HepG2 (cell line): Measurements from ENCODE around the gene RECQL5. TPM values are rescaled to one million over a fixed set of nuclear protein-coding genes. Genes with fewer than 3 reads are reported as not detected.

Experiments
- ATAC-seq: fragments of 200-7000 bp; cut with Tn5 transposase; 3 replicates; pipeline ENCODE4 v1.9.1; 2020; ENCODE audit warnings: mild to moderate bottlenecking, moderate library complexity
- BruUV-seq: library from RNA; stranded (reverse); fragments of 400-500 nt; replicated peaks from 2 replicates; lab custom pipeline; 2021; lab: Mats Ljungman, UMichigan
- CTCF ChIA-PET: fragments of 300-600 bp; formaldehyde crosslinking; extraction: SDS; loops from one replicate; lab custom pipeline; 2021; ENCODE audit warnings: low total read pairs, inconsistent platforms, low intra/inter-chr PET ratio; lab: Yijun Ruan, JAX
- POLR2A ChIA-PET: fragments of 350-600 bp; sonication (Branson Sonifier 250); formaldehyde crosslinking; loops from one replicate; lab custom pipeline; 2020; ENCODE audit warnings: antibody characterized with exemption, inconsistent platforms; lab: Yijun Ruan, JAX
- DNase-seq: peaks from one replicate; pipeline ENCODE4 v3.0.0-alpha.2; 2015; ENCODE audit warnings: low spot score
- FAIRE-seq: peaks from 3 replicates; lab custom pipeline; 2011; peaks lifted over from hg19 to GRCh38; lab: Jason Lieb, UNC
- H2AFZ ChIP-seq: one replicate; pipeline ENCODE4 v1.6.1; 2011; ENCODE audit warnings: low read length, inconsistent platforms
- H3K27ac ChIP-seq: fragments of 300-600 bp; 3 replicates; pipeline ENCODE4 v1.8.0; 2011; ENCODE audit warnings: mixed run types, mild to moderate bottlenecking, mixed read lengths, low read length, inconsistent platforms; ENCODE audit not compliant: insufficient read depth; ENCODE audit errors: extremely low read length
- H3K27me3 ChIP-seq, 2 experiments: fragments of 200-600 bp in 1 of 2; 2 replicates in 1 of 2; 3 replicates in 1 of 2; pipeline versions ENCODE4 v1.6.0 to v1.8.0; 2011; ENCODE audit warnings: low read length in 2 of 2, mild to moderate bottlenecking in 2 of 2, moderate library complexity in 2 of 2, inconsistent platforms in 1 of 2; ENCODE audit not compliant: insufficient read depth in 2 of 2, control insufficient read depth in 1 of 2
- H3K36me3 ChIP-seq, 2 experiments: fragments of 200-600 bp in 1 of 2; replicated peaks in 1 of 2; 2 replicates in 1 of 2; 3 replicates in 1 of 2; pipeline versions ENCODE4 v1.5.1 to v1.8.0; 2011; ENCODE audit warnings: low read length in 2 of 2, inconsistent platforms in 1 of 2; ENCODE audit not compliant: insufficient read depth in 2 of 2, control insufficient read depth in 1 of 2
- H3K4me1 ChIP-seq: 2 replicates; pipeline ENCODE4 v1.5.1; 2012; ENCODE audit warnings: low read length, inconsistent platforms; ENCODE audit not compliant: insufficient read depth
- H3K4me2 ChIP-seq: 2 replicates; pipeline ENCODE4 v1.6.0; 2011; ENCODE audit warnings: low read depth, low read length, inconsistent platforms
- H3K4me3 ChIP-seq, 3 experiments: fragments of 200-600 bp in 1 of 3; sonication (generic), shearing (Covaris generic) in 1 of 3; replicated peaks in 1 of 3; 2 replicates each; pipeline ENCODE4 v1.5.1; 2011 to 2016; ENCODE audit warnings: low read length in 3 of 3, inconsistent platforms in 2 of 3, low read depth in 2 of 3, mild to moderate bottlenecking in 2 of 3, control low read depth in 1 of 3, mixed read lengths in 1 of 3; ENCODE audit not compliant: insufficient read depth in 1 of 3
- H3K79me2 ChIP-seq: one replicate; pipeline ENCODE4 v1.6.1; 2011; ENCODE audit warnings: low read length, inconsistent platforms; ENCODE audit not compliant: insufficient read depth
- H3K9ac ChIP-seq: 2 replicates; pipeline ENCODE4 v1.6.0; 2011; ENCODE audit warnings: mild to moderate bottlenecking, low read depth, low read length, inconsistent platforms; ENCODE audit not compliant: insufficient read depth
- H3K9me3 ChIP-seq: 2 replicates; pipeline ENCODE4 v1.5.1; 2012; ENCODE audit warnings: mild to moderate bottlenecking, low read length
- H4K20me1 ChIP-seq: 2 replicates; pipeline ENCODE4 v1.6.0; 2011; ENCODE audit warnings: inconsistent platforms, mild to moderate bottlenecking, low read length, moderate library complexity; ENCODE audit not compliant: insufficient read depth
- AGO2 ChIP-seq: fragments of 200-400 bp; formaldehyde crosslinking; optimal IDR thresholded peaks from 2 replicates; pipeline ENCODE3; 2017; ENCODE audit warnings: mild to moderate bottlenecking, low read depth, low read length, moderate library complexity
- CBFB ChIP-seq: sonication (generic); formaldehyde crosslinking; IDR thresholded peaks from 2 replicates; pipeline ENCODE4 v1.4.0; 2020; ENCODE audit warnings: missing genetic modification reagents
- SYNCRIP ChIP-seq: fragments of 200-400 bp; formaldehyde crosslinking; IDR thresholded peaks from 2 replicates; pipeline ENCODE4 v1.6.1; 2018; ENCODE audit warnings: mild to moderate bottlenecking, low read depth, low read length; ENCODE audit not compliant: insufficient read depth
- ZNF263 ChIP-seq: sonication (generic); formaldehyde crosslinking; IDR thresholded peaks from 2 replicates; pipeline ENCODE4 v1.4.0; 2020; ENCODE audit warnings: missing genetic modification reagents
- ZNF7 ChIP-seq: IDR thresholded peaks from 2 replicates; pipeline ENCODE4 v1.6.1; 2016; ENCODE audit warnings: missing biosample characterization, missing genetic modification reagents
- WGBS: methylation state at CpG from one replicate; pipeline ENCODE4 v1.1.6; 2017; ENCODE audit warnings: low lambda C conversion rate; 5-methylcytosine and 5-hydroxymethylcytosine counted together
- in situ Hi-C: cut with HindIII; loops from 2 replicates; pipeline ENCODE4 v1.10.0; 2017; ENCODE audit warnings: low pct_unique_long_range_greater_than_20kb; ENCODE audit not compliant: extremely low pct_ligation_motif_present
- intact Hi-C: fragments of 100-400 bp; cut with micrococcal nuclease; formaldehyde crosslinking; loops from one replicate; pipeline ENCODE4 v1.10.0; 2022; ENCODE audit not compliant: unreplicated experiment
- polyA plus RNA-seq, 8 experiments: library from polyadenylated mRNA; depleted of rRNA in 3 of 8; stranded (reverse) in 7 of 8; unstranded in 1 of 8; fragments of >200 nt; fragmentation: Illumina TruSeq in 4 of 8; extraction: Trizol in 4 of 8; gene quantifications; 2 replicates each; pipeline versions ENCODE4 v1.2.1 to v1.2.3, GENCODE V29; 2011 to 2016; ENCODE audit warnings: low read depth in 4 of 8, missing spikeins in 1 of 8, mixed read lengths in 1 of 8; ENCODE audit not compliant: insufficient read depth in 1 of 8
- total RNA-seq, 5 experiments: library from RNA; depleted of rRNA; stranded (reverse); fragments of >200 nt; fragmentation: Illumina TruSeq; extraction: Trizol; gene quantifications; 2 replicates each; pipeline ENCODE4 v1.2.3, GENCODE V29; 2016; ENCODE audit warnings: low read depth in 1 of 5

The RECQL5 gene
- total and polyA plus RNA-seq, 2 of the 13 experiments (the other 11 are each of a cell fraction or from before 2014, with no cell fraction given) = 27.7 to 32.0 TPM

DNA sequence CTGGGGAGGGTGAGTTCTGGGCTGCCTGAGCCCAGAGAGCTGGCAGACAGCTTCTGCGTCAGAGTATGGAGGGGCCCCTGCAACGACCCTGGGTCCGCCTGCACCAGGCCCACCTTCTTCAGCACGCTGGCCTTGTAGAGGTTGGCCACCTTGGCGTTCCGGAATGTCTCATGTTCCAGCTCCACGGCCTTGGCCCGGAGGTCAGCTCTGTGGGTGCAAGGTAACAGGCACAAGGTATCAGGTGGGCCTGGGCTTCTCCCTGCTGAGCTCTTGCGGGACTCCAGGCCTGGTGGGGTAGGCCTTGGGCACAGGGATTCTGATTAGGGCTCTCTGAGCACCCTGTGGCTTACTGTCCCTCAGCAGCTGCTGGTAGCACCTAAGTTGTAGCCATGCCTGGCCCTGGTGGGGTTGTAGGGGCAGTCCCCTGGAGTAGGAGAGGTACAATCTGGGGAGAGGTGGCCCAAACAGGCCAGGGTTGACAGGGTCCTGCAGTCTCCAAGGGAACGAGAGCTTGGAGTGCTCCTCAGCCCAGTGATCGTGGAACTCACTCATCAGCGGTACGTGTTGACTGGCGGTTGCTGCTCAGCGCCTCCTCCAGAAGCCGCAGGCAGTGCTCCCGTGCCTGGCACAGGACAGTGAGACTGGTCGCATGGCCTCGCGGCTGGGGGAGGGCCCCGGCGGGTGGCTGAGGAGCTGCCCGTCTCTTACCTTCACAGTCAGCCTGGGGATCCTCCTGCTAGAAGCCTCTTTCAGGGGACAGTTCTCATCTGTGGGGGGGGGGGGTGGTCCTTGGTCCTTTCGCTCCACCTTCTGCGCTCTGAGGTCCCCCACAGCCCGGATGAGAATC is 36.7 kb downstream of the RECQL5 start:
- BruUV-seq = no TSS peak
- in situ Hi-C loops (no loop called here), intact Hi-C loops (no loop called here)
- peaks cover 19 to 24% of the 10 kb centered on the region in 2 experiments; a peak in 4 of 5 replicates for H3K36me3 ChIP-seq
- POLR2A ChIA-PET = interaction anchor here (0.6 to 0.9 kb wide), 3 partner anchors 13 to 114 kb away, joined by 3 to 4 read pairs (median 4); partner anchors contain the start of gene TSEN54
- H3K79me2 ChIP-seq = no peaks in the 10 kb centered on the region
- H3K4me2 ChIP-seq = no peak overlapping the region
- ATAC-seq (no peak), DNase-seq (no peak), FAIRE-seq (no peak)
- no peaks in the 10 kb centered on the region for H3K9me3 ChIP-seq
- WGBS = 99% methylated on average over 8 of the region's 26 CpGs
- H3K27me3 ChIP-seq = no peaks in the 10 kb centered on the region
- H2AFZ ChIP-seq = no peak overlapping the region
- peaks cover 19% of the 10 kb centered on the region for H3K4me1 ChIP-seq
- H3K9ac ChIP-seq = no peak overlapping the region
- H3K27ac ChIP-seq = no peak overlapping the region
- TF ChIP-seq ZNF263 (CRISPR knock-in tag) (0 out of 2 replicates have a peak, but pooled peaks have one; percentile 37), CBFB (CRISPR knock-in tag) (no peak), SYNCRIP (no peak)
- no peak overlapping the region for H3K4me3 ChIP-seq
- CTCF ChIA-PET = interaction anchor here (5.1 kb wide), 1 partner anchor 118 kb away, joined by 102 read pairs; no protein-coding TSS in a partner anchor
- H4K20me1 ChIP-seq = peaks cover 4% of the 10 kb centered on the region; the same call in 1 of the 2 replicates

DNA sequence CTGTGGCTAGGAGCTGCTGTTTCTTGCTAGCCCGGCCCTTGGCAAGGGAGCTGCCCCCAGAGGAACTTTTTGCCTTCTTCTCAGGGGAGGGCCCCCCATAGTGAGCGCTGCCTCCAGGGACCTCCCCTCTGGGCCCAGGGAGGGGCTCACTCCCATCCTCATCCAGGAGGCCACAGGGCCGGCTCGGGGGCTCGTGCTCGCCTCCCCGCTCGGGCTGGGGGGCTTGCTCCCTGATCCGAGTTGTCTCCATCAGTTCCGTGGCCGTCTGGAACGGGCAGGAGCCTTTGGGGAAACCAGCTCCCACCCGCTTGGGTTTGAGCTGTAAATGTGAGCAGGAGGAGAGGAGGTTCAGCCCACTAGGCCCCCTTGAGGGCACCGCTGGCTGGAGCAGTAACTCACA is 37.8 kb downstream of the RECQL5 start:
- peaks cover 19 to 24% of the 10 kb centered on the region in 2 experiments; a peak in 4 of 5 replicates for H3K36me3 ChIP-seq
- no peaks in the 10 kb centered on the region for H3K27me3 ChIP-seq
- H3K4me3 ChIP-seq = no peak overlapping the region
- no peaks in the 10 kb centered on the region for H3K79me2 ChIP-seq
- no peak for FAIRE-seq
- no peak for DNase-seq
- intact Hi-C loops = no loop called here
- H3K9ac ChIP-seq = no peak overlapping the region
- in situ Hi-C loops = no loop called here
- TF ChIP-seq AGO2 (peak; percentile 10), ZNF7 (CRISPR knock-in tag) (no peak)
- TF ChIP-seq, all 625 proteins: peak for 1
- ATAC-seq = no peak
- H3K9me3 ChIP-seq = no peaks in the 10 kb centered on the region
- 87% methylated on average over 11 of the region's 14 CpGs for WGBS
- ChIA-PET CTCF (interaction anchor here (1.3 kb wide), 1 partner anchor 119 kb away, joined by 3 read pairs; no protein-coding TSS in a partner anchor), POLR2A (interaction anchor here (0.8 to 1.0 kb wide), 3 partner anchors 12 to 116 kb away, joined by 3 to 4 read pairs (median 4); a partner anchor contains a TSS)
- no peak overlapping the region for H3K4me2 ChIP-seq
- BruUV-seq = no TSS peak
- H3K27ac ChIP-seq = no peak overlapping the region
- H2AFZ ChIP-seq = no peak overlapping the region
- peaks cover 4% of the 10 kb centered on the region; the same call in 1 of the 2 replicates for H4K20me1 ChIP-seq
- peaks cover 17% of the 10 kb centered on the region for H3K4me1 ChIP-seq
